Osteoblast (primary cell): ENCODE measurements around the gene CDKAL1. TPM values are rescaled to one million over a fixed set of nuclear protein-coding genes. Genes with fewer than 3 reads are reported as not detected.

Experiments
- DNase-seq: peaks from one replicate; pipeline ENCODE4 v3.0.0; 2011; ENCODE audit warnings: low spot score, mixed read lengths; ENCODE audit not compliant: insufficient read length; ENCODE audit errors: missing footprints
- H2AFZ ChIP-seq: 2 replicates; pipeline ENCODE4 v1.6.0; 2011; ENCODE audit warnings: mild to moderate bottlenecking, low read length
- H3K27ac ChIP-seq: 2 replicates; pipeline ENCODE4 v1.5.1; 2011; ENCODE audit warnings: mild to moderate bottlenecking, low read depth, low read length, moderate library complexity
- H3K27me3 ChIP-seq: 2 replicates; pipeline ENCODE4 v1.6.0; 2012; ENCODE audit warnings: mild to moderate bottlenecking, control low read depth, inconsistent platforms, low read length, moderate library complexity; ENCODE audit not compliant: insufficient read depth
- H3K36me3 ChIP-seq: 2 replicates; pipeline ENCODE4 v1.5.1; 2011; ENCODE audit warnings: mild to moderate bottlenecking, low read length, control low read depth, moderate library complexity; ENCODE audit not compliant: insufficient read depth
- H3K4me1 ChIP-seq: 2 replicates; pipeline ENCODE4 v1.5.1; 2011; ENCODE audit warnings: mild to moderate bottlenecking, low read length, control low read depth, moderate library complexity; ENCODE audit not compliant: insufficient read depth
- H3K4me2 ChIP-seq: 2 replicates; pipeline ENCODE4 v1.6.0; 2011; ENCODE audit warnings: mild to moderate bottlenecking, low read length; ENCODE audit not compliant: insufficient read depth
- H3K4me3 ChIP-seq: fragments of 200-600 bp; sonication (generic); 3 replicates; pipeline ENCODE4 v1.5.1; 2012; ENCODE audit warnings: mild to moderate bottlenecking, low read length, inconsistent platforms; ENCODE audit not compliant: insufficient read depth
- H3K79me2 ChIP-seq: 2 replicates; pipeline ENCODE4 v1.6.0; 2012; ENCODE audit warnings: mild to moderate bottlenecking, low read length, control low read depth, inconsistent platforms; ENCODE audit not compliant: insufficient read depth
- H3K9me3 ChIP-seq: 2 replicates; pipeline ENCODE4 v1.5.1; 2011; ENCODE audit warnings: low read depth, low read length, control low read depth
- H4K20me1 ChIP-seq: 2 replicates; pipeline ENCODE4 v1.6.0; 2012; ENCODE audit warnings: mild to moderate bottlenecking, low read length, control low read depth; ENCODE audit not compliant: insufficient read depth
- total RNA-seq: library from RNA; depleted of rRNA; stranded (reverse); fragments of >200 nt; gene quantifications from 2 replicates; pipeline ENCODE4 v1.2.3, GENCODE V29; 2012
- TF ChIP-seq, protein P1 (sequence below): IDR thresholded peaks from 2 replicates; pipeline ENCODE4 v1.5.1; 2011; ENCODE audit warnings: mild to moderate bottlenecking, low read depth, low read length, moderate library complexity; ENCODE audit errors: extremely low read depth

The CDKAL1 gene
- total RNA-seq, 1 donor = 18.5 TPM

DNA sequence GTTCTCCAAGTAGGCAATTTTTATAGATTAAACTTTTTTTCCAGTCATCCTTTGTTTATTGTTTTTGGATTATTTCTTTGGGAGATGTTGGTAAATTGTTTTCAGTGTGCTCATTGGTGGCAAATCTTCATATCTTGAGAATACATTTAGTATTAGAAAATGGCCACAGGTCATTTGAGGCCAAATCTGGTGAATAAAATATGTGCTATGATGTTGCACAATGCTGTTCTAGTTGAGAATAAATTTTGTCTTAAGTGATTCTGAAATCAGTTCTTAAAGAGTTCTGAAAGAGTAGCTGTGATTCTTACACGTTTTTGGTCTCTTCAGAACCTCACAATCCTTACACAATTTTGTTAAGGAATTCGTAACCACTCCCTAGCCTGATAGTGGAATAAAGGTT lies 20.1 kb downstream of the CDKAL1 start:
- H3K4me3 ChIP-seq = no peak overlapping the region
- TF ChIP-seq, protein P1, sequence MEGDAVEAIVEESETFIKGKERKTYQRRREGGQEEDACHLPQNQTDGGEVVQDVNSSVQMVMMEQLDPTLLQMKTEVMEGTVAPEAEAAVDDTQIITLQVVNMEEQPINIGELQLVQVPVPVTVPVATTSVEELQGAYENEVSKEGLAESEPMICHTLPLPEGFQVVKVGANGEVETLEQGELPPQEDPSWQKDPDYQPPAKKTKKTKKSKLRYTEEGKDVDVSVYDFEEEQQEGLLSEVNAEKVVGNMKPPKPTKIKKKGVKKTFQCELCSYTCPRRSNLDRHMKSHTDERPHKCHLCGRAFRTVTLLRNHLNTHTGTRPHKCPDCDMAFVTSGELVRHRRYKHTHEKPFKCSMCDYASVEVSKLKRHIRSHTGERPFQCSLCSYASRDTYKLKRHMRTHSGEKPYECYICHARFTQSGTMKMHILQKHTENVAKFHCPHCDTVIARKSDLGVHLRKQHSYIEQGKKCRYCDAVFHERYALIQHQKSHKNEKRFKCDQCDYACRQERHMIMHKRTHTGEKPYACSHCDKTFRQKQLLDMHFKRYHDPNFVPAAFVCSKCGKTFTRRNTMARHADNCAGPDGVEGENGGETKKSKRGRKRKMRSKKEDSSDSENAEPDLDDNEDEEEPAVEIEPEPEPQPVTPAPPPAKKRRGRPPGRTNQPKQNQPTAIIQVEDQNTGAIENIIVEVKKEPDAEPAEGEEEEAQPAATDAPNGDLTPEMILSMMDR = no peak
- H3K4me1 ChIP-seq = no peaks in the 10 kb centered on the region
- H3K79me2 ChIP-seq = no peaks in the 10 kb centered on the region
- H4K20me1 ChIP-seq = no peaks in the 10 kb centered on the region
- H3K9me3 ChIP-seq = no peaks in the 10 kb centered on the region
- H3K36me3 ChIP-seq = no peaks in the 10 kb centered on the region
- DNase-seq = no peak
- H2AFZ ChIP-seq = no peak overlapping the region
- H3K27me3 ChIP-seq = no peaks in the 10 kb centered on the region
- no peak overlapping the region for H3K27ac ChIP-seq
- no peak overlapping the region for H3K4me2 ChIP-seq

DNA sequence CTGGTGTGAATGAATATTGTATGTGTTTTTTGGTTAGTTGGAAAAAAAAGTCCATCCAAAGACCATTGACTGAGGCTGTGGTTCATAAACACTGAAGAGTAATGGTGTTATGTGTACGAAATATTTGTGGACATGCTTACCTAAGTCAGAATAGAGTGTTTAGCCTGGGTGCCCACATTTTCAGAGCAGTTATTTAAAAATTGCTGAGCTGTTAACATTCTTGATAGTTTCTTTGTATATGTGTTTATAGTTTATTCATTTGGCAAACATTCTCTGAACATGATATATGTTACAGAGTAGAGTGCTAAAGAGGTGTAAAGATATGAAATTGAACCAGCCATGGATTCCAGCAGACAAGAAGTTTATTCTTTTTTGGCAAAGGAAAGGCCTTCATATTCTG lies 20.6 kb downstream of the CDKAL1 start:
- TF ChIP-seq, protein P1 = no peak
- H3K9me3 ChIP-seq = no peaks in the 10 kb centered on the region
- H3K4me1 ChIP-seq = no peaks in the 10 kb centered on the region
- no peaks in the 10 kb centered on the region for H3K27me3 ChIP-seq
- no peak overlapping the region for H3K4me3 ChIP-seq
- H3K4me2 ChIP-seq = no peak overlapping the region
- no peaks in the 10 kb centered on the region for H4K20me1 ChIP-seq
- H2AFZ ChIP-seq = no peak overlapping the region
- no peak overlapping the region for H3K27ac ChIP-seq
- no peaks in the 10 kb centered on the region for H3K79me2 ChIP-seq
- H3K36me3 ChIP-seq = no peaks in the 10 kb centered on the region
- no peak for DNase-seq

DNA sequence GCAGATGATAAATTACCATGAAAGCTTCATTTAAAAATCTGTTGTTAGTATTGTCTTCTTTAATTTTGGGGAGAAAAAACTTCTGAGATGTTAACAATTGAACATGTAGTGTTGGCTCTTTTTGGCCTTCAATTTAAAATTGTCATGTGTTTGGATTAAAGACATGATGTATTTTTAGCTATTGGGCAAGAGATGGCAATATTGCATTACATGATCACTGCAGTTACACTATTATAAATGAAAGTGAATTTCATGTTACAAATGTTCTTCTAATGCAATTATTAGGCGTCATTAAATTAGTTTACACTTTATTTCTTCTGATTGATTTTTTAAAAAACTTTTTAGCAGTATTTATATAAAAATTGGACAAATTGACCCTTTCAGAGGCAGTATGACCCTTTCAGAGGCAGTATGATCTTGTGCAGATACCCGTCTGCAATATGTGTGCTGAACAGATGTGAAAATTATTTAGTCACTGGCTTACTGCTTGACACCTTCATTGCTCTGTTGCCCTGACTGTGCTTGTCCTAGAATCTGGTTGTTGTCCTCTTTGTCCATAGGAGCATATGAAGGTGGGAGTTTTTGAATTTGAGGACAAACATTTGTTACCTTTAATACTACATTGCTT lies 25.8 kb downstream of the CDKAL1 start:
- Histone ChIP-seq H3K4me1 (no peaks in the 10 kb centered on the region), H3K9me3 (no peaks in the 10 kb centered on the region), H3K79me2 (no peaks in the 10 kb centered on the region), H3K36me3 (no peaks in the 10 kb centered on the region), H4K20me1 (no peaks in the 10 kb centered on the region), H3K4me2 (no peak overlapping the region), H2AFZ (no peak overlapping the region), H3K27me3 (no peaks in the 10 kb centered on the region), H3K4me3 (no peak overlapping the region), H3K27ac (no peak overlapping the region)
- TF ChIP-seq, protein P1 = no peak
- peak; percentile 4 for DNase-seq

DNA sequence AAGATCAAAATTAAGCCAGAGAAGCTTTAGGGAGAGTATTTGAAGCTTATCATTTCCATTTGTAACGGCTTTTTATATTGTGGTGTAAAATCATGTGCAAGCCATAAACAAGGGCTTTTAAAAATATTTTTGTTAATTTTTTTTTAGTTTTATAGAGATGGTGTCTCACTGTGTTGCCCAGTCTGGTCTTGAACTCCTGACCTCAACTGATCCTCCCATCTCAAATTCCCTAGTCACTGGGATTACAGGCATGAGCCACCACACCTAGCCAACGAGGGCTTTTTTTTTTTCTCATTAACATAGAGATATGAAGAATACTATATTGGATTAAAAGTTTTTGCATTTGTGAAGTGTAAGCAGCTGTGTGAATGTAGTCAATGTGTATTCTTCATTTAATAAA lies 29.1 kb downstream of the CDKAL1 start:
- H4K20me1 ChIP-seq = no peaks in the 10 kb centered on the region
- no peak overlapping the region for H3K27ac ChIP-seq
- no peaks in the 10 kb centered on the region for H3K9me3 ChIP-seq
- no peak overlapping the region for H3K4me2 ChIP-seq
- H3K27me3 ChIP-seq = no peaks in the 10 kb centered on the region
- DNase-seq = peak; percentile 8
- H2AFZ ChIP-seq = no peak overlapping the region
- no peaks in the 10 kb centered on the region for H3K36me3 ChIP-seq
- no peak overlapping the region for H3K4me3 ChIP-seq
- TF ChIP-seq, protein P1 = no peak
- H3K79me2 ChIP-seq = no peaks in the 10 kb centered on the region
- H3K4me1 ChIP-seq = no peaks in the 10 kb centered on the region
